GM12891 (cell line): Measurements from ENCODE around the gene TMEM91.

Source experiments
- PAX5 ChIP-seq: IDR thresholded peaks from 2 replicates; pipeline ENCODE4 v1.6.1; 2011; ENCODE audit warnings: low read length, moderate library complexity, mild to moderate bottlenecking; ENCODE audit not compliant: insufficient read depth, severe bottlenecking
- POLR2AphosphoS5 ChIP-seq: IDR thresholded peaks from 2 replicates; pipeline ENCODE4 v1.6.1; 2011; ENCODE audit warnings: low read depth, low read length, control low read depth
- SPI1 ChIP-seq: IDR thresholded peaks from 2 replicates; pipeline ENCODE4 v1.6.1; 2011; ENCODE audit warnings: low read depth, low read length, control low read depth

DNA sequence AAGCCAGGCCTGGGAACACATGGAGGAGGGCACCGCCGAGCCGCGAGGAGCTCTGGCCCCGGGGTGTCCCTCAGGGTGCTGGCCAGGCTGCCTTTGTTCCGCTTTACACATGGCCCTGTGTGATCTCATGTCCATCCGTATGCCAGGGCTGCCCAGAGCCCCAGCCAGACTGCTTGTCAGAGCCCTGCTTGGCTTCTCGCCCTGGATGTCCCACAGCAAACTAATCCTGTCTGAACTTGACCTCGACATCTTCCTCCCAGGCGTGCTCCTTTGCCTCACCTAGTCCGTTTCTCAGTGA, 35.6 kb downstream of the TMEM91 start:
- no peak for TF ChIP-seq SPI1
- no peak for TF ChIP-seq POLR2AphosphoS5
- TF ChIP-seq PAX5: no peak
